Hematopoietic multipotent progenitor cell treated with erythropoietin and hydrocortisone succinate and interleukin-3 and kit ligand, for 4 days (in vitro differentiated cells): ENCODE results near the gene KIAA1217.

ENCODE experiments used
- DNase-seq: peaks from one replicate; pipeline ENCODE4 v3.0.0-alpha.2; 2015

KIAA1217 gene

GRCh38 chr10:24451325-24451820 lies 242.4 kb downstream of the KIAA1217 start:
- no peak for DNase-seq

GRCh38 chr10:24452030-24452429 lies 243.1 kb downstream of the KIAA1217 start:
- DNase-seq, result no peak

GRCh38 chr10:24453404-24453830 lies 244.5 kb downstream of the KIAA1217 start:
- no peak for DNase-seq

- no peak for DNase-seq
These were observed 245.0 kb downstream of the KIAA1217 start for GRCh38 chr10:24453973-24454372.

- DNase-seq, result no peak
These were observed 246.5 kb downstream of the KIAA1217 start for GRCh38 chr10:24455447-24455846.

GRCh38 chr10:24456322-24456721 lies 247.4 kb downstream of the KIAA1217 start:
- no peak for DNase-seq

GRCh38 chr10:24457661-24458318 lies 248.9 kb downstream of the KIAA1217 start:
- DNase-seq, result no peak

GRCh38 chr10:24459836-24460235 lies 250.9 kb downstream of the KIAA1217 start:
- no peak for DNase-seq

GRCh38 chr10:24462291-24462813 lies 253.4 kb downstream of the KIAA1217 start:
- DNase-seq, result no peak

GRCh38 chr10:24462889-24463552 lies 254.1 kb downstream of the KIAA1217 start:
- no peak for DNase-seq

GRCh38 chr10:24463611-24464426 lies 254.9 kb downstream of the KIAA1217 start:
- DNase-seq, result no peak

- DNase-seq, result no peak
These were observed 256.4 kb downstream of the KIAA1217 start for GRCh38 chr10:24465124-24465874.

- no peak for DNase-seq
These were observed 257.2 kb downstream of the KIAA1217 start for GRCh38 chr10:24465891-24466818.

GRCh38 chr10:24467136-24467535 lies 258.2 kb downstream of the KIAA1217 start:
- no peak for DNase-seq

GRCh38 chr10:24467605-24468004 lies 258.7 kb downstream of the KIAA1217 start:
- no peak for DNase-seq

GRCh38 chr10:24468281-24468751 lies 259.4 kb downstream of the KIAA1217 start:
- DNase-seq, result no peak

GRCh38 chr10:24469993-24470392 lies 261.1 kb downstream of the KIAA1217 start:
- DNase-seq, result no peak

GRCh38 chr10:24475598-24475997 lies 266.7 kb downstream of the KIAA1217 start:
- DNase-seq, result no peak

- no peak for DNase-seq
These were observed 268.2 kb downstream of the KIAA1217 start for GRCh38 chr10:24476913-24477701.

- DNase-seq, result no peak
These were observed 269.0 kb downstream of the KIAA1217 start for GRCh38 chr10:24477915-24478314.
